GM18502 (cell line): Measurements from ENCODE around the gene WRAP53.
"Not testable (repeated sequence)": the region's sequence is repeated elsewhere in the genome, so short reads cannot be mapped to it uniquely, and the experiment has no call there.

Experiments
- ATAC-seq: cut with Tn5 transposase; IDR thresholded peaks from one replicate; pipeline ENCODE4 v1.9.1; 2021; ENCODE audit warnings: mild to moderate bottlenecking; ENCODE audit not compliant: unreplicated experiment, poor library complexity

WRAP53 gene

DNA sequence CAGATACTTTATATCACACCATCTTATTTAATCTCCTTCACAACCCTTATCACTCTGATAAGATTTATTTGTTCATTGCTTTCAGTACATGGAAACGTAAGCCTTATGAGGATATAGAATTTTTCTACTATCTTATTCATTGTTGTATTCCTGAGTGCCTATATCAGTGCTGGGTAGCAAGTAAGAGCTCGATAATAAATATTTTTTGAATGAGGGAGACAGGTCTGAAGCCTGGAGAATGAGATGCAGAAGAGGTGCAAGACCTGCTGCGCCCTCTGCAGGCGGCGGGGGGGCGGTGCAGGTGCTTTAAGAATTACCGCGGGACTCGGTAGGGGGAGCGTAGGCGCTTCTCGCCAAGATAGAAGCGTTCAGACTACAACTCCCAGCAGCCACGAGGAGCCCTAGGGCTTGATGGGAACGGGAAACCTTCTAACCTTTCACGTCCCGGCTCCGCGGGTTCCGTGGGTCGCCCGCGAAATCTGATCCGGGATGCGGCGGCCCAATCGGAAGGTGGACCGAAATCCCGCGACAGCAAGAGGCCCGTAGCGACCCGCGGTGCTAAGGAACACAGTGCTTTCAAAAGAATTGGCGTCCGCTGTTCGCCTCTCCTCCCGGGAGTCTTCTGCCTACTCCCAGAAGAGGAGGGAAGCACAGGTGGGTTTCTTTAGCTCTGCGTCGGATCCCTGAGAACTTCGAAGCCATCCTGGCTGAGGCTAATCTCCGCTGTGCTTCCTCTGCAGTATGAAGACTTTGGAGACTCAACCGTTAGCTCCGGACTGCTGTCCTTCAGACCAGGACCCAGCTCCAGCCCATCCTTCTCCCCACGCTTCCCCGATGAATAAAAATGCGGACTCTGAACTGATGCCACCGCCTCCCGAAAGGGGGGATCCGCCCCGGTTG lies at the start of gene WRAP53:
Gene WRAP53, plus strand, starts transcription at position 570 of the 900 bp plus-strand sequence. Its CDS starts 172 bp downstream, at position 742.
- ATAC-seq, result peak; percentile 75

DNA sequence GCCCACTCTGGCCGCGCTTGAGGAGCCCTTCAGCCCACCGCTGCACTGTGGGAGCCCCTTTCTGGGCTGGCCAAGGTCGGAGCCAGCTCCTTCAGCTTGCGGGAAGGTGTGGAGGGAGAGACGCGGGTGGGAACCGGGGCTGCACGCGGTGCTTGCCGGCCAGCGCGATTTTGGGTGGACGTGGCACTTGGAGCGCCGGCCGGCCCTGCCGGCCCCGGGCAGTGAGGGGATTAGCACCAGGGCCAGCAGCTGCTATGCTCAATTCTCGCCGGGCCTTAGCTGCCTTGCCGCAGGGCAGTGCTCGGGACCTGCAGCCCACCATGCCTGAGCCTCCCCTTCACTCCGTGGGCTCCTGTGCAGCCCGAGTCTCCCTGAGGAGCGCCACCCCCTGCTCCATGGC lies 47.5 kb upstream of the WRAP53 start:
- no peak for ATAC-seq

- ATAC-seq, result not testable (repeated sequence)
These were observed 46.6 kb upstream of the WRAP53 start for GRCh38 chr17:7641635-7642034.

- no peak for ATAC-seq
These were observed 43.5 kb upstream of the WRAP53 start for GRCh38 chr17:7644775-7645174.

GRCh38 chr17:7646457-7646856 lies 41.8 kb upstream of the WRAP53 start:
- no peak for ATAC-seq

GRCh38 chr17:7647018-7647417 lies 41.3 kb upstream of the WRAP53 start:
- ATAC-seq, result no peak

DNA sequence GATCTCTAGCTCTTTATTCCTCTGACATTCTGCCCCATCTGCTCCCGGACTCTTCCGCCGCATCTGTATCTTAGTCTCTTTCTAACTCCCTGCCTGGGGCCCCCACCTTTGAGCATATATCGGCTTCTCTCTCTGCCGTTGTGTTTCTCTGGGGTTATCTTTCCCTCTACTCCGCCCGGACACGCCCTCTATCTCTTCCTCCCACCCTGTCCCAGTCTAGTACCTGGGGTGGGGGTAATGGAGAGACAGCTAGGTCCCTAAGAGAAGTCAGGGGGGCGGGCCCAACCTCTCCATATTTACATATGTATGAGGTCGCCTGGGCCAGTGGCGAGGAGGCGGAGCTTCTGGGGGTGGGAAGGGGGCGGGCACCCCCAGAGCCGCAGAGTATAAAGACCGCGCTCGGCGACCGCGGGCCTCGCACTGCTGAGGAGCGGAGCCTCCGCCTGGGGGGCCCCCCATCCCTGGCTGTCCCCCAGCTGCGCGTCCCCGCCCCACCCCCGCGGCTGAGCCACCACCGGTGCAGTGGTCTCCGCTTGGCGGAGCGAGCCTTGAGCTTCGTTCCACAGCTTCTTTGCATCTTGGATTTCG lies 37.7 kb upstream of the WRAP53 start, which contains the start of gene ATP1B2:
Gene ATP1B2, plus strand, starts transcription at position 418 of the 588 bp plus-strand sequence. CDS start 593 bp downstream, outside the sequence.
- peak; percentile 59 for ATAC-seq

- ATAC-seq, result no peak
These were observed 37.1 kb upstream of the WRAP53 start for GRCh38 chr17:7651097-7651664.

DNA sequence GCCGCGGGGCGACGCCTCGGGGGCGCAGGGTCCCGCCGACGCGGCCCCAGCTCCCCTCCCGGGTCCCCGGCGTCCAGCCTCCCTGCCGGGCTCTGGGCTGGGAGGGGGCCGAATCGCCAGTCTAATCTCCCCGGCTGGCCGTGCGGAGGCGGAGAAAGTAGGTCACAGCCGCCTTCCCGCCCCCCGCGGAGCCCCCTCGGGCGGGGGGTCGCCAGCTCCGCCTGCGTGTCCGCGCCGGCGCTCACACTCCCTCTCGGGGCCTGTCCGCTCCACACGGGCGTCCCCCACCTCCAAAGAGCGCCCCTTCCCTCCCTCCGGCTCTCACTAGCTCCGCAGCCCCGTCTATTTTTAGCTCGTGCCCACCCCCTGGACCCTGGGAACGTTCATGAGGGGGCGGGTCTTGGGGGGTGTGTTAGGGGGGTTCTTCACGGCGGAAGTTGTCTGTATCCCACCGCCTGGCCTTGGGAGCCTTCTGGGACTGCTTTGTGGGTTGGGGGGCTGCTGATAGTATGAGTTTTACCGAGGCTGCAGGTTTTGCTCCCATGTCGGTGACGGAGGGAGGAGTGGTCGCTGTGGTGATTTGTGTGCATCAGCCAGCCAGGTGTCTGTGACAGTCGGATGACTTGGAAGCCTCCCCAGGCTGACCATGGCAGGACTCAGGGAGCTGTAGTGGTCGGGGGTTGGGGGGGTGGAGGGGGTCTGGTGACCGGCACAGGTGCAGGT lies 36.5 kb upstream of the WRAP53 start:
- no peak for ATAC-seq

DNA sequence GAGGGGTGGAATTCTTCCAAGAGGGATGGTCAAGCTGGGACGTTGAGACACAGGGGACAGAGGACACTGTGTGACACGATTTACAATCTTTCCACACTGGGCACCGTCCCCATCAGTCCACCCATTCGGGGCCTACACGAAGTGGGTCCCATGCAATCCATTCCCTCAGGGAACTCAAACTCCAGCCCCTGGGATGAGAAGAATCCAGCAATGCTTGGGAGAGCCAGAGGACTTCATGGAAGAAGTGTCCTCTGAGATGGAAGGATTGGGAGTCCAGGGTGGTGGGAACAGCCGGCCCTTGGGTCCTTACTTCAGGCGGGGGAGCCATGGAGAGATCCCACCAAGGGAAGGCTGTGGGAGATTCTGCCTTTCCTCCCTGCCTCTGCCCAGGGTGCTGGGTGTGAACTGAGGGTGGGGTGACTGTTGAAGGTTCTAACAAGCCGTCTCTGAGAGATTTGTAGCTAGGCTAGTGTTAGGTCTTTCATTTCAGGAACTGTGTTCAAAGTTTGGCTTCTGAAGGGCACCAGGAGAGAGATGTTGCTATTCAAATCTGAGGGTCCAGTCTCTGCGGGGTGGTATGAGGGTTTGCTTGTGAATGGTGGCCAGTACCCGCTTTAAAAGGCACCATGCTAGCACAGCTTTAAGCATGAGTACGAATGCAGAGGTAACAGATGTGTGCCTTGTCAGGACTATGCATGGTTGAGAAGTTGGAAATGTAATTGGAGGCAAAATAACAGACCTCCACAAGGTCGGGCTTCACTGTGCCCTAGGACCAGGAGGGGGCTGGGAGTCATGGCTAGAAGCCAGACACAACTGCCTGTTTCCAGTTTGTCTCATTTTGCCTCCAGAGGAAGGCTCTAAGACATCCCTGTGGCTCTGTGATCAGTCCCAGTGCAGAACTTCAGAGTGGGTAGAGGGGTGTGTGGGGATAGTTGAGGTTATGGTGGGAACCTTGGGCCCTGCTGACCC lies 35.6 kb upstream of the WRAP53 start:
- ATAC-seq, result no peak

- ATAC-seq, result no peak
These were observed 33.3 kb upstream of the WRAP53 start for GRCh38 chr17:7654832-7655540.

DNA sequence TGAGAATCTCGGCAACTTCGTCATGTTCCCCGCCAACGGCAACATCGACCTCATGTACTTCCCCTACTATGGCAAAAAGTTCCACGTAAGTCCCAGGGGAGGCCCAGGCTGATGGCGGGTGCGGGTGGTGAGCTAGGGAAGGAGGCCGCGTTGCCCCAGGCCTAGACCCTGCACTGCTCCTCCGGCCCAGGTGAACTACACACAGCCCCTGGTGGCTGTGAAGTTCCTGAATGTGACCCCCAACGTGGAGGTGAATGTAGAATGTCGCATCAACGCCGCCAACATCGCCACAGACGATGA lies 32.8 kb upstream of the WRAP53 start:
- no peak for ATAC-seq

- no peak for ATAC-seq
These were observed 31.2 kb upstream of the WRAP53 start for GRCh38 chr17:7656958-7657609.

DNA sequence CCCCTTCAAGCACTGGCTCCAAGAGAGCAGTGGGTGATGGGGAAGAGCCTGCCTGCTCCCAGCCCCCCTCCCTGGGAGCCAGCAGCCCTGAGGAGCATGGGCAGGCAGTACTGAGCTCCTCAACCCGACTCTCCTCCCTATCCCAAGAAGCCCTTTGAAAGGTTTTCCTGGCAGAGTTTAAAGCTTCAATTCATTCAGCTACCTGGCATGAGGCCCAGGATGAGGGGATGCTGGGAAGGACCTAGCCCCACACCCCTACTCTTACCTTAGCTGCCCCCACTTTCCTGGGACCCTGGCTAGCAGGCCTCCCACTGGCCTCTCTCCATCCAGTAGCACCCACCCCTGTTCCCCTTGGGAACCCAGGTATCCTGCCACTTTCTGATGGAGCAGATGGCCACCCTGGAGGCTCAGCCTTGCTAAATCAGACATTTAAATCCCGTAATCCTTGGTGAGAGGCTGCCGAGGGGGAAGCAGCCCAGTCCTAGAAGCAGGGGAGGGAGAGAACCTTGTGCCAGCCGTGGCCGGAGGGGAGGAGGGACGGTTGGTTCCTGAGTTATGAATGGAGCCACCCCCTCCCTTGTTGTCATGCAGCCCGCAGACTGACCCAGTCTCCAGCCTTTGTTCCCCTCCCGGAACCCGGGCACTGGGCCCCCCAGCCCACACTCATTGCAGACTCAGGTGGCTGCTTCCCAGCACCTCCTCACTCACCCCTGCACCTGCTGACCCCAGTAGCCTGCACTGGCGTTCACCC lies 20.4 kb upstream of the WRAP53 start:
- ATAC-seq, result no peak

DNA sequence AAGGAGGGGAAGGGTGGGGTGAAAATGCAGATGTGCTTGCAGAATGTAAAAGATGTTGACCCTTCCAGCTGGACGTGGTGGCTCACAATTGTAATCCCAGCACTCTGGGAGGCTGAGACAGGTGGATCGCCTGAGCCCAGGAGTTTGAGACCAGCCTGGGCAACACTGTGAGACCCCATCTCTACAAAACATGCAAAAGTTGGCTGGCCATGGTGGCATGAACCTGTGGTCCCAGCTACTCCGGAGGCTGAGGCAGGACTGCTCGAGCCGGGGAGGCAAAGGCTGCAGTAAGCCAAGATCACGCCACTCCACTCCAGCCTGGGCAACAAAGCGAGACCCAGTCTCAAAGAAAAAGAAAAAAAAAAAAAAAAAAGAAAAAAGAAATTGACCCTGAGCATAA lies 19.8 kb upstream of the WRAP53 start:
- no peak for ATAC-seq

GRCh38 chr17:7673239-7673638 lies 15.0 kb upstream of the WRAP53 start:
- ATAC-seq, result no peak

GRCh38 chr17:7674934-7675333 lies 13.3 kb upstream of the WRAP53 start:
- no peak for ATAC-seq

DNA sequence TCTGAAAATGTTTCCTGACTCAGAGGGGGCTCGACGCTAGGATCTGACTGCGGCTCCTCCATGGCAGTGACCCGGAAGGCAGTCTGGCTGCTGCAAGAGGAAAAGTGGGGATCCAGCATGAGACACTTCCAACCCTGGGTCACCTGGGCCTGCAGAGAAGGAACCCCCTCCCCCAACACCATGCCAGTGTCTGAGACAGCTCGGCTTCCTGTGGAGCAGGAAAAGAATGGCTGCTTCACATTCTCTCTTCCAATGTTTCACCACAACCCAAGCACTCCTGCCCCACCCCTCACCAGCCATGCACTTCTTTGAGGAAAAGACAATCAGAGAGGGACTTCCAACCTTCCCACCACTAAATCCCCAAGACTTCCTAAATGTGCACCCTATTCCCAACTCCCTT lies 11.7 kb upstream of the WRAP53 start:
- ATAC-seq, result no peak
